H9 (cell line): ENCODE data around the gene RABGAP1. TPM values are rescaled to one million over a fixed set of nuclear protein-coding genes. Genes with fewer than 3 reads are reported as not detected.

Experiments
- DNase-seq: peaks from one replicate; pipeline ENCODE4 v3.0.0-alpha.2; 2017
- H2AFZ ChIP-seq: one replicate; pipeline ENCODE4 v1.6.1; 2013; ENCODE audit warnings: mild to moderate bottlenecking, low read length, control low read depth, moderate library complexity
- H2AK5ac ChIP-seq: 2 replicates; pipeline ENCODE4 v1.6.1; 2013; ENCODE audit warnings: low read length, control low read depth, mixed read lengths; ENCODE audit not compliant: insufficient read length
- H2BK120ac ChIP-seq: one replicate; pipeline ENCODE4 v1.6.1; 2013; ENCODE audit warnings: low read depth, mild to moderate bottlenecking, low read length, control low read depth, inconsistent platforms; ENCODE audit not compliant: poor library complexity, severe bottlenecking
- H2BK12ac ChIP-seq: 2 replicates; pipeline ENCODE4 v1.6.1; 2013; ENCODE audit warnings: low read length, control low read depth, mixed read lengths, low read depth; ENCODE audit not compliant: insufficient read length
- H2BK15ac ChIP-seq: 2 replicates; pipeline ENCODE4 v1.6.1; 2013; ENCODE audit warnings: low read depth, low read length, control low read depth
- H2BK20ac ChIP-seq: one replicate; pipeline ENCODE4 v1.6.1; 2013; ENCODE audit warnings: low read depth, mild to moderate bottlenecking, low read length, control low read depth, inconsistent platforms; ENCODE audit not compliant: poor library complexity, severe bottlenecking
- H2BK5ac ChIP-seq: 2 replicates; pipeline ENCODE4 v1.6.1; 2013; ENCODE audit warnings: low read length, control low read depth, mixed read lengths; ENCODE audit not compliant: insufficient read length
- H3K14ac ChIP-seq: 2 replicates; pipeline ENCODE4 v1.6.1; 2013; ENCODE audit warnings: low read length, control low read depth; ENCODE audit not compliant: insufficient read depth
- H3K18ac ChIP-seq: 2 replicates; pipeline ENCODE4 v1.6.1; 2013; ENCODE audit warnings: low read depth, mild to moderate bottlenecking, mixed read lengths, low read length, control low read depth; ENCODE audit not compliant: insufficient read length
- H3K23ac ChIP-seq: 2 replicates; pipeline ENCODE4 v1.6.1; 2013; ENCODE audit warnings: low read length, control low read depth, mixed read lengths, low read depth; ENCODE audit not compliant: insufficient read length
- H3K23me2 ChIP-seq: 2 replicates; pipeline ENCODE4 v1.6.1; 2013; ENCODE audit warnings: low read depth, mild to moderate bottlenecking, mixed read lengths, low read length, control low read depth; ENCODE audit not compliant: insufficient read length, poor library complexity, severe bottlenecking
- H3K27ac ChIP-seq: 2 replicates; pipeline ENCODE4 v1.5.1; 2013; ENCODE audit warnings: low read length, control low read depth, mixed read lengths, low read depth; ENCODE audit not compliant: insufficient read length
- H3K27me3 ChIP-seq: 2 replicates; pipeline ENCODE4 v1.6.1; 2013; ENCODE audit warnings: low read length, control low read depth, inconsistent platforms; ENCODE audit not compliant: insufficient read depth
- H3K4ac ChIP-seq: 2 replicates; pipeline ENCODE4 v1.6.1; 2013; ENCODE audit warnings: low read depth, mild to moderate bottlenecking, control low read depth, inconsistent platforms, low read length, moderate library complexity
- H3K4me1 ChIP-seq: 2 replicates; pipeline ENCODE4 v1.6.1; 2013; ENCODE audit warnings: low read length, control low read depth, inconsistent platforms; ENCODE audit not compliant: insufficient read depth
- H3K4me2 ChIP-seq: 2 replicates; pipeline ENCODE4 v1.6.1; 2013; ENCODE audit warnings: low read length, control low read depth, mixed read lengths; ENCODE audit not compliant: insufficient read length, insufficient read depth
- H3K56ac ChIP-seq: 2 replicates; pipeline ENCODE4 v1.6.1; 2013; ENCODE audit warnings: low read depth, mild to moderate bottlenecking, mixed read lengths, low read length, control low read depth; ENCODE audit not compliant: insufficient read length
- H3K79me1 ChIP-seq: 2 replicates; pipeline ENCODE4 v1.6.1; 2013; ENCODE audit warnings: low read depth, mild to moderate bottlenecking, moderate library complexity, low read length, control low read depth, inconsistent platforms; ENCODE audit not compliant: insufficient read depth, poor library complexity, severe bottlenecking
- H3K79me2 ChIP-seq: 2 replicates; pipeline ENCODE4 v1.6.1; 2013; ENCODE audit warnings: low read length, control low read depth, inconsistent platforms; ENCODE audit not compliant: insufficient read depth
- H3K9ac ChIP-seq: 2 replicates; pipeline ENCODE4 v1.6.1; 2013; ENCODE audit warnings: low read length, control low read depth, mixed read lengths; ENCODE audit not compliant: insufficient read length; ENCODE audit errors: extremely low read depth
- H3K9me3 ChIP-seq: one replicate; pipeline ENCODE4 v1.6.1; 2013; ENCODE audit warnings: low read depth, low read length, inconsistent platforms; ENCODE audit not compliant: control insufficient read depth
- H3T11ph ChIP-seq: one replicate; pipeline ENCODE4 v1.6.1; 2013; ENCODE audit warnings: mild to moderate bottlenecking, low read length, control low read depth, inconsistent platforms
- H4K20me1 ChIP-seq: one replicate; pipeline ENCODE4 v1.6.1; 2013; ENCODE audit not compliant: control insufficient read depth, insufficient read length, insufficient read depth
- H4K5ac ChIP-seq: 2 replicates; pipeline ENCODE4 v1.6.1; 2013; ENCODE audit warnings: low read depth, mild to moderate bottlenecking, mixed read lengths, low read length, control low read depth; ENCODE audit not compliant: insufficient read length
- H4K8ac ChIP-seq: replicated peaks from 2 replicates; pipeline ENCODE4 v1.6.1; 2013; ENCODE audit warnings: low read length, control low read depth, mixed read lengths, low read depth; ENCODE audit not compliant: insufficient read length
- H4K91ac ChIP-seq: 2 replicates; pipeline ENCODE4 v1.6.1; 2013; ENCODE audit warnings: low read depth, mild to moderate bottlenecking, moderate library complexity, mixed read lengths, low read length, control low read depth; ENCODE audit not compliant: insufficient read length
- H3K27ac Mint-ChIP-seq, 3 experiments: 2 replicates in 2 of 3; 3 replicates in 1 of 3; pipeline ENCODE4 v1.8.0; 2020 to 2021; ENCODE audit warnings: mixed read lengths in 3 of 3, mild to moderate bottlenecking in 1 of 3, moderate library complexity in 1 of 3
- H3K27me3 Mint-ChIP-seq: 2 replicates; pipeline ENCODE4 v1.8.0; 2021; ENCODE audit warnings: low read depth, mild to moderate bottlenecking, moderate library complexity, mixed read lengths
- H3K36me3 Mint-ChIP-seq, 3 experiments: 2 replicates in 2 of 3; 3 replicates in 1 of 3; pipeline ENCODE4 v1.8.0; 2020 to 2021; ENCODE audit warnings: low read depth in 3 of 3, mixed read lengths in 3 of 3; ENCODE audit not compliant: insufficient read depth in 1 of 3
- H3K4me1 Mint-ChIP-seq, 2 experiments: 2 replicates each; pipeline ENCODE4 v1.8.0; 2020; ENCODE audit warnings: mixed read lengths in 2 of 2
- H3K4me3 Mint-ChIP-seq, 2 experiments: 2 replicates in 1 of 2; 3 replicates in 1 of 2; pipeline ENCODE4 v1.8.0; 2020 to 2021; ENCODE audit warnings: mild to moderate bottlenecking in 2 of 2, mixed read lengths in 2 of 2, moderate library complexity in 1 of 2
- H3K9me3 Mint-ChIP-seq, 2 experiments: 2 replicates in 1 of 2; 3 replicates in 1 of 2; pipeline ENCODE4 v1.8.0; 2020; ENCODE audit warnings: mild to moderate bottlenecking in 2 of 2, mixed read lengths in 2 of 2, moderate library complexity in 1 of 2
- CTCF ChIP-seq: fragments of 200-600 bp; sonication (generic); conservative IDR thresholded peaks from 3 replicates; pipeline ENCODE4 v1.8.0; 2021; ENCODE audit warnings: antibody characterized with exemption, mild to moderate bottlenecking
- WGBS: extraction: QIAGEN DNeasy Blood & Tissue Kit; methylation state at CpG from one replicate; pipeline ENCODE4 v1.1.7; 2013; ENCODE audit warnings: missing lambda C conversion rate, low lambda C conversion rate, mixed read lengths; ENCODE audit not compliant: insufficient read length; ENCODE audit errors: extremely low coverage; 5-methylcytosine and 5-hydroxymethylcytosine counted together
- total RNA-seq: library from RNA; stranded (reverse); gene quantifications from 2 replicates; pipeline ENCODE4 v1.2.1, GENCODE V29; 2021

The RABGAP1 gene
- total RNA-seq, 1 experiment from 2014 or later = 31.6 TPM

GRCh38 chr9:123135430-123135829 lies 194.6 kb downstream of the RABGAP1 start:
- H2AK5ac ChIP-seq = no peak overlapping the region
- no peaks in the 10 kb centered on the region for H3K27me3 ChIP-seq
- H3T11ph ChIP-seq = no peak overlapping the region
- no peaks in the 10 kb centered on the region for H3K9me3 ChIP-seq
- no peak overlapping the region for H3K27ac ChIP-seq
- no peaks in the 10 kb centered on the region for H3K9me3 Mint-ChIP-seq
- no peak overlapping the region for H2BK15ac ChIP-seq
- H3K27me3 Mint-ChIP-seq = no peaks in the 10 kb centered on the region
- H3K79me1 ChIP-seq = no peaks in the 10 kb centered on the region
- no peak overlapping the region for H3K4me3 Mint-ChIP-seq
- no peak overlapping the region for H3K18ac ChIP-seq
- no peak overlapping the region for H2AFZ ChIP-seq
- no peak overlapping the region for H3K4ac ChIP-seq
- H4K8ac ChIP-seq = no peak overlapping the region
- H2BK5ac ChIP-seq = no peak overlapping the region
- no peak overlapping the region for H4K91ac ChIP-seq
- no peak overlapping the region for H3K23ac ChIP-seq
- H3K27ac Mint-ChIP-seq = no peak overlapping the region; a peak in 1 of 7 replicates
- H3K14ac ChIP-seq = no peak overlapping the region
- H3K4me2 ChIP-seq = no peak overlapping the region
- no peaks in the 10 kb centered on the region for H3K4me1 Mint-ChIP-seq
- no peaks in the 10 kb centered on the region for H4K20me1 ChIP-seq
- TF ChIP-seq CTCF = no peak
- H4K5ac ChIP-seq = no peak overlapping the region
- H2BK12ac ChIP-seq = no peak overlapping the region
- no peaks in the 10 kb centered on the region for H3K79me2 ChIP-seq
- no peak for DNase-seq
- no peaks in the 10 kb centered on the region for H3K4me1 ChIP-seq
- no peak overlapping the region for H3K56ac ChIP-seq
- no peaks in the 10 kb centered on the region for H3K23me2 ChIP-seq
- no peak overlapping the region for H2BK120ac ChIP-seq
- peaks cover 11 to 26% (median 12%) of the 10 kb centered on the region in 3 experiments; a peak in 6 of 7 replicates for H3K36me3 Mint-ChIP-seq
- no peak overlapping the region for H2BK20ac ChIP-seq
- no peak overlapping the region for H3K9ac ChIP-seq
- WGBS = no CpG with 5 or more reads among the region's 5 CpGs
